Measurements from ENCODE around the gene TRMT112. TPM values are rescaled to one million over a fixed set of nuclear protein-coding genes. Genes with fewer than 3 reads are reported as not detected.

The TRMT112 gene
- total RNA-seq, 1 donor from 2014 or later: 126 TPM

GRCh38 chr11:64349025-64349387, 31.6 kb upstream of the TRMT112 start:
- H3K4me3 Mint-ChIP-seq (ENCODE audit: unreplicated experiment): no peak overlapping the region

DNA sequence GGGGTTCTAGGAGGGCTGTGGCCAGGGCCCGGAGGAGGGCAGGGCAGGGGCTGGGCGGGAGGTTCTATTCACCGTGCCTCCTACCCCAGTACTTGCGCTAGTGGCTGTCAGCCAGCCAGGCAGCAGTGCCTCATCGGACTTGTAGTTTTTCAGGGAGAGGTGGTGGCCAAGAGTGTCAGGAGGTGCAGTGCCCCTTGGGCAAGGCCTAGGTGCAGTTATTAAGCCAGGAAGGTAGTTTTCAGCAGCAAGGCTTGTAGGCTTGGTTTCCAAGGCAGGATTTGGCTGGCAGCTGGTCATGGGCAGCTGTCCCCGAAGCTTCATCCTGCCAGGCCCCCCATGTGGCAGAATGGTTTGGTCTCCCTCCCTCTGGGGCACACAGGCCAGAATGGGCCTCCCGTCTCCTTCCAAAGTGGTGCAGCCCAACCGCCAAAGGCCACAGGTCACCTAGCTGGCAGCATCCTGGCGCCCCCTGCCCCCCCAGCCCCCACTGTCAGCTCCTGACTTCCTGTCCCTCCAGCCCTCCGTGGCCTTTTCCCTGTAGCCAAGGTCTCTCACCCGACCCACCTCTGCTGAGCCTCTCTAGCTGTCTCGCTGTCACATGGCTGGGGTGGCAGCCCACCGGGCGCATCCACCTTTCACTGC, 31.1 kb upstream of the TRMT112 start:
- Mint-ChIP-seq H3K27me3 (ENCODE audit: low read depth) (no peaks in the 10 kb centered on the region), H3K27ac (ENCODE audit: unreplicated experiment) (no peak overlapping the region)

More at GRCh38 chr11:64349025-64349387, 31.6 kb upstream of the TRMT112 start:
- Mint-ChIP-seq H3K9me3 (ENCODE audit: low read depth) (no peaks in the 10 kb centered on the region), H3K36me3 (ENCODE audit: low read depth) (no peaks in the 10 kb centered on the region), H3K4me1 (ENCODE audit: low read depth) (no peaks in the 10 kb centered on the region), H3K27ac (ENCODE audit: unreplicated experiment) (no peak overlapping the region), H3K27me3 (ENCODE audit: low read depth) (no peaks in the 10 kb centered on the region)
- TF ChIP-seq, protein P1, sequence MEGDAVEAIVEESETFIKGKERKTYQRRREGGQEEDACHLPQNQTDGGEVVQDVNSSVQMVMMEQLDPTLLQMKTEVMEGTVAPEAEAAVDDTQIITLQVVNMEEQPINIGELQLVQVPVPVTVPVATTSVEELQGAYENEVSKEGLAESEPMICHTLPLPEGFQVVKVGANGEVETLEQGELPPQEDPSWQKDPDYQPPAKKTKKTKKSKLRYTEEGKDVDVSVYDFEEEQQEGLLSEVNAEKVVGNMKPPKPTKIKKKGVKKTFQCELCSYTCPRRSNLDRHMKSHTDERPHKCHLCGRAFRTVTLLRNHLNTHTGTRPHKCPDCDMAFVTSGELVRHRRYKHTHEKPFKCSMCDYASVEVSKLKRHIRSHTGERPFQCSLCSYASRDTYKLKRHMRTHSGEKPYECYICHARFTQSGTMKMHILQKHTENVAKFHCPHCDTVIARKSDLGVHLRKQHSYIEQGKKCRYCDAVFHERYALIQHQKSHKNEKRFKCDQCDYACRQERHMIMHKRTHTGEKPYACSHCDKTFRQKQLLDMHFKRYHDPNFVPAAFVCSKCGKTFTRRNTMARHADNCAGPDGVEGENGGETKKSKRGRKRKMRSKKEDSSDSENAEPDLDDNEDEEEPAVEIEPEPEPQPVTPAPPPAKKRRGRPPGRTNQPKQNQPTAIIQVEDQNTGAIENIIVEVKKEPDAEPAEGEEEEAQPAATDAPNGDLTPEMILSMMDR (IDR thresholded peaks at IDR 0.05): no peak
- no peak for DNase-seq (ENCODE audit: low spot score)

DNA sequence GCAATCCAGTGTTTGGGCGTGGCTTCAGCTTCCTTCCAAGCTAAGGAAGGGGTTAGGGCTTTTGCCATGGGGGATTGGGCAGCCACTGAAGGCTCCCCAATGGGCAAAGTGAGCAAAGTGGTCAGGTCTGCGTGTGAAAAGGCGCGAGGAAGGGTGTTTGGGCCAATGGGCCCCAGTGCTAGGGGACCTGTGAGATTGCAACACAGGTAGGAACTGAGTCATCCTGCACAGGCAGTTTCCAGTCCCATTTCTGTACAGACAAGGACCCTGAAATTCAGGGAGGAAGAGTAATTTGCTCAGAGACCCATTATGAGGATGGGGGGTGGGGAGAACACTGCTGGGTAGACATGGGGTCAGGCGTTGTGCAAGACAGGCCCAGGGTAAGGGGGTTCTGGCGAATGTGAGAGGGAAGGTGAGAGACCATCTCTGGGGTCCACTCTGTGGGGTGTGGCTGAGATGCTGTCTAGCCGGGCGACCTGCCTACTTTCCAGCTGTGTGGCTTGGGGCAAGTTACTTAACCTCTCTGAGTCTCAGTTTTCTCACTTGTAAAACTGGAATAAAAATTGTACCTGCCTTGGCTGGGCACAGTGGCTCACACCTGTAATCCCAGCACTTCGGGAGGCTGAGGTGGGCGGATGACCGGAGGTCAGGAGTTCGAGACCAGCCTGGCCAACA, 30.0 kb upstream of the TRMT112 start:
- no peak overlapping the region for H3K27ac Mint-ChIP-seq (ENCODE audit: unreplicated experiment)
- H3K27me3 Mint-ChIP-seq (ENCODE audit: low read depth): no peaks in the 10 kb centered on the region
- DNase-seq (ENCODE audit: low spot score): no peak
- H3K4me1 Mint-ChIP-seq (ENCODE audit: low read depth): no peaks in the 10 kb centered on the region
- TF ChIP-seq, protein P1 (IDR thresholded peaks at IDR 0.05): no peak
- H3K36me3 Mint-ChIP-seq (ENCODE audit: low read depth): no peaks in the 10 kb centered on the region
- no peaks in the 10 kb centered on the region for H3K9me3 Mint-ChIP-seq (ENCODE audit: low read depth)
- no peak overlapping the region for H3K4me3 Mint-ChIP-seq (ENCODE audit: unreplicated experiment)

More for the DNA sequence above, 31.1 kb upstream of the TRMT112 start:
- TF ChIP-seq, protein P1 (IDR thresholded peaks at IDR 0.05): no peak
- Mint-ChIP-seq H3K9me3 (ENCODE audit: low read depth) (no peaks in the 10 kb centered on the region), H3K4me1 (ENCODE audit: low read depth) (no peaks in the 10 kb centered on the region), H3K4me3 (ENCODE audit: unreplicated experiment) (no peak overlapping the region), H3K36me3 (ENCODE audit: low read depth) (no peaks in the 10 kb centered on the region)
- no peak for DNase-seq (ENCODE audit: low spot score)

- Mint-ChIP-seq H3K4me1 (ENCODE audit: low read depth) (no peaks in the 10 kb centered on the region), H3K27me3 (ENCODE audit: low read depth) (no peaks in the 10 kb centered on the region), H3K9me3 (ENCODE audit: low read depth) (no peaks in the 10 kb centered on the region), H3K4me3 (ENCODE audit: unreplicated experiment) (no peak overlapping the region), H3K36me3 (ENCODE audit: low read depth) (no peaks in the 10 kb centered on the region), H3K27ac (ENCODE audit: unreplicated experiment) (no peak overlapping the region)
- TF ChIP-seq, protein P1 (IDR thresholded peaks at IDR 0.05): no peak
- no peak for DNase-seq (ENCODE audit: low spot score)
These were observed 27.4 kb upstream of the TRMT112 start for GRCh38 chr11:64344787-64345186.

GRCh38 chr11:64343767-64344559, 26.6 kb upstream of the TRMT112 start:
- Mint-ChIP-seq H3K27ac (ENCODE audit: unreplicated experiment) (no peak overlapping the region), H3K4me1 (ENCODE audit: low read depth) (no peaks in the 10 kb centered on the region), H3K4me3 (ENCODE audit: unreplicated experiment) (no peak overlapping the region), H3K36me3 (ENCODE audit: low read depth) (no peaks in the 10 kb centered on the region), H3K9me3 (ENCODE audit: low read depth) (no peaks in the 10 kb centered on the region), H3K27me3 (ENCODE audit: low read depth) (no peaks in the 10 kb centered on the region)
- TF ChIP-seq, protein P1 (IDR thresholded peaks at IDR 0.05): peak; percentile 45
- no peak for DNase-seq (ENCODE audit: low spot score)

All from chondrocyte (in vitro differentiated cells).